Tibial nerve (tissue), 4 donors: ENCODE measurements around the gene SELENOW. TPM values are rescaled to one million over a fixed set of nuclear protein-coding genes. Genes with fewer than 3 reads are reported as not detected.

ENCODE experiments used
- DNase-seq, 2 donors: peaks; one replicate each; pipeline ENCODE4 v3.0.0-alpha.2; 2019; ENCODE audit warnings: low spot score in 2 of 2
- H3K27ac ChIP-seq, 4 donors: fragments of 200-600 bp; sonication (generic) in 3 of 4; one replicate each; pipeline ENCODE4 v1.5.1; 2017 to 2019; ENCODE audit warnings: mild to moderate bottlenecking in 1 of 4
- H3K27me3 ChIP-seq, 2 donors: fragments of 200-600 bp; sonication (generic) in 1 of 2; one replicate each; pipeline versions ENCODE4 v1.5.1 to v1.6.0; 2017 to 2019
- H3K36me3 ChIP-seq, 3 donors: fragments of 200-600 bp; sonication (generic); one replicate each; pipeline ENCODE4 v1.5.1; 2018 to 2019
- H3K4me1 ChIP-seq, 4 donors: fragments of 200-600 bp; sonication (generic) in 3 of 4; one replicate each; pipeline ENCODE4 v1.5.1; 2017 to 2019
- H3K4me3 ChIP-seq, 4 donors: fragments of 200-600 bp; sonication (generic) in 3 of 4; one replicate each; pipeline ENCODE4 v1.5.1; 2017 to 2019; ENCODE audit warnings: mild to moderate bottlenecking in 1 of 4, moderate library complexity in 1 of 4
- H3K9me3 ChIP-seq, 4 donors: fragments of 200-600 bp; sonication (generic) in 3 of 4; one replicate each; pipeline ENCODE4 v1.5.1; 2017 to 2019
- CTCF ChIP-seq, 5 experiments: fragments of 200-600 bp in 3 of 5; fragments of 450-650 bp in 2 of 5; sonication (generic) in 3 of 5; IDR thresholded peaks; one replicate each; pipeline ENCODE4 v1.5.1; 2016 to 2019; ENCODE audit warnings: antibody characterized with exemption in 5 of 5, mild to moderate bottlenecking in 3 of 5, moderate library complexity in 2 of 5
- EP300 ChIP-seq, 2 donors: sonication (generic); formaldehyde crosslinking; IDR thresholded peaks; one replicate each; pipeline ENCODE4 v1.6.1; 2017; ENCODE audit warnings: antibody characterized with exemption in 2 of 2, mild to moderate bottlenecking in 1 of 2
- POLR2A ChIP-seq, 2 donors: fragments of 450-650 bp; IDR thresholded peaks; one replicate each; pipeline ENCODE4 v1.6.1; 2017; ENCODE audit warnings: antibody characterized with exemption in 2 of 2, mild to moderate bottlenecking in 2 of 2, moderate library complexity in 2 of 2
- WGBS, 2 donors: methylation state at CpG; one replicate each; pipeline ENCODE4 v1.1.5; 2018; 5-methylcytosine and 5-hydroxymethylcytosine counted together
- total RNA-seq, 4 donors: library from RNA; depleted of rRNA; stranded (reverse); fragments of >200 nt; gene quantifications; one replicate each; pipeline ENCODE4 v1.1.0, GENCODE V29; 2016

Gene SELENOW
- total RNA-seq, 4 donors from 2014 or later = 495 to 841 (median 572) TPM

GRCh38 chr19:47730910-47731309 is 47.6 kb upstream of the SELENOW start:
- Histone ChIP-seq H3K4me3 (no peak overlapping the region), H3K27me3 (no peaks in the 10 kb centered on the region), H3K36me3 (peaks cover 0 to 72% (median 3%) of the 10 kb centered on the region in 3 donors), H3K27ac (peak overlapping the region in 2 of 4 donors; percentile 82 to 90), H3K4me1 (peaks cover 0 to 45% (median 12%) of the 10 kb centered on the region in 4 donors), H3K9me3 (no peaks in the 10 kb centered on the region)
- 90 to 93% methylated on average over 8 of the region's 8 CpGs for WGBS, 2 donors
- no peak for DNase-seq
- TF ChIP-seq POLR2A (IDR thresholded peaks at IDR 0.05) = no peak
- no peak for TF ChIP-seq CTCF (IDR thresholded peaks at IDR 0.05)
- TF ChIP-seq EP300 (IDR thresholded peaks at IDR 0.05) = no peak

- no peaks in the 10 kb centered on the region for H3K27me3 ChIP-seq
- peaks cover 0 to 79% (median 5%) of the 10 kb centered on the region in 3 donors for H3K36me3 ChIP-seq
- no peaks in the 10 kb centered on the region for H3K9me3 ChIP-seq
- no peak for DNase-seq
- peaks cover 0 to 5% (median under 1%) of the 10 kb centered on the region in 4 donors for H3K4me1 ChIP-seq
- peak overlapping the region in 1 of 4 donors; percentile 54 for H3K27ac ChIP-seq
- TF ChIP-seq EP300 (IDR thresholded peaks at IDR 0.05) (no peak), POLR2A (IDR thresholded peaks at IDR 0.05) (no peak), CTCF (IDR thresholded peaks at IDR 0.05) (no peak)
- 76 to 89% methylated on average over 3 of the region's 4 CpGs for WGBS, 2 donors
- H3K4me3 ChIP-seq = no peak overlapping the region
Measured at GRCh38 chr19:47735131-47735530, 43.4 kb upstream of the SELENOW start.

- peak overlapping the region in 1 of 4 donors; percentile 96 for H3K27ac ChIP-seq
Measured at GRCh38 chr19:47740866-47741519, 37.5 kb upstream of the SELENOW start.

GRCh38 chr19:47741544-47742140 is 36.9 kb upstream of the SELENOW start:
- Histone ChIP-seq H3K4me3 (no peak overlapping the region), H3K36me3 (peaks cover 0 to 56% (median 3%) of the 10 kb centered on the region in 3 donors), H3K4me1 (peaks cover 0 to 36% (median 27%) of the 10 kb centered on the region in 4 donors), H3K9me3 (no peaks in the 10 kb centered on the region), H3K27me3 (no peaks in the 10 kb centered on the region), H3K27ac (peak overlapping the region; percentile 92 to 99 (median 97))
- no peak for DNase-seq
- WGBS, 2 donors = 80 to 84% methylated on average over 15 of the region's 15 CpGs
- TF ChIP-seq EP300 (IDR thresholded peaks at IDR 0.05) (no peak), CTCF (IDR thresholded peaks at IDR 0.05) (no peak), POLR2A (IDR thresholded peaks at IDR 0.05) (no peak)

More at GRCh38 chr19:47740866-47741519, 37.5 kb upstream of the SELENOW start:
- TF ChIP-seq CTCF (IDR thresholded peaks at IDR 0.05) (no peak), POLR2A (IDR thresholded peaks at IDR 0.05) (no peak), EP300 (IDR thresholded peaks at IDR 0.05) (peak in 1 of 2 donors; percentile 5)
- no peaks in the 10 kb centered on the region for H3K27me3 ChIP-seq
- 88 to 89% methylated on average over 48 of the region's 48 CpGs for WGBS, 2 donors
- peaks cover 0 to 62% (median 3%) of the 10 kb centered on the region in 3 donors for H3K36me3 ChIP-seq
- DNase-seq = no peak
- no peaks in the 10 kb centered on the region for H3K9me3 ChIP-seq
- H3K4me3 ChIP-seq = no peak overlapping the region
- peaks cover 0 to 29% (median 21%) of the 10 kb centered on the region in 4 donors for H3K4me1 ChIP-seq

- no peak for DNase-seq
- 10 to 28% methylated on average over 13 of the region's 13 CpGs for WGBS, 2 donors
Measured at GRCh38 chr19:47742634-47743033, 35.9 kb upstream of the SELENOW start.

More at GRCh38 chr19:47742634-47743033, 35.9 kb upstream of the SELENOW start:
- TF ChIP-seq CTCF (IDR thresholded peaks at IDR 0.05) = no peak
- H3K27me3 ChIP-seq = no peaks in the 10 kb centered on the region
- H3K36me3 ChIP-seq = peaks cover 3 to 54% (median 6%) of the 10 kb centered on the region in 3 donors
- H3K9me3 ChIP-seq = no peaks in the 10 kb centered on the region
- H3K4me1 ChIP-seq = peaks cover 0 to 45% (median 31%) of the 10 kb centered on the region in 4 donors
- H3K27ac ChIP-seq = peak overlapping the region; percentile 92 to 99 (median 97)
- peak overlapping the region in 3 of 4 donors; percentile 26 to 52 (median 46) for H3K4me3 ChIP-seq
